Activated T-cell treated with anti-CD3 and anti-CD28 coated beads for 1 hour (primary cell): ENCODE measurements around the gene SCARF1.

Source experiments
- DNase-seq: peaks from one replicate; pipeline ENCODE4 v3.0.0-alpha.2; 2020; ENCODE audit warnings: low read depth

SCARF1 gene

GRCh38 chr17:1628856-1629503 lies 16.6 kb downstream of the SCARF1 start:
- peak; percentile 82 for DNase-seq

- DNase-seq, result peak; percentile 59
Observed at GRCh38 chr17:1627982-1628855, 17.3 kb downstream of the SCARF1 start, which contains the start of gene SLC43A2. Gene SLC43A2, minus strand, starts transcription at chr17:1628834. Its CDS starts 960 bp downstream, at chr17:1627874.

GRCh38 chr17:1627182-1627981 lies 18.1 kb downstream of the SCARF1 start:
- no peak for DNase-seq

GRCh38 chr17:1626333-1626732 lies 19.2 kb downstream of the SCARF1 start:
- DNase-seq, result no peak

- no peak for DNase-seq
Observed at GRCh38 chr17:1625581-1625980, 20.0 kb downstream of the SCARF1 start.

- DNase-seq, result no peak
Observed at GRCh38 chr17:1625053-1625452, 20.5 kb downstream of the SCARF1 start.

- no peak for DNase-seq
Observed at GRCh38 chr17:1624650-1625049, 20.9 kb downstream of the SCARF1 start.

- no peak for DNase-seq
Observed at GRCh38 chr17:1623057-1623630, 22.4 kb downstream of the SCARF1 start.

- no peak for DNase-seq
Observed at GRCh38 chr17:1621273-1621954, 24.1 kb downstream of the SCARF1 start.

- DNase-seq, result no peak
Observed at GRCh38 chr17:1620486-1620885, 25.0 kb downstream of the SCARF1 start.

GRCh38 chr17:1617620-1618174 lies 27.8 kb downstream of the SCARF1 start:
- no peak for DNase-seq

- DNase-seq, result no peak
Observed at GRCh38 chr17:1616101-1616500, 29.4 kb downstream of the SCARF1 start.

GRCh38 chr17:1612400-1612799 lies 33.1 kb downstream of the SCARF1 start:
- no peak for DNase-seq

- no peak for DNase-seq
Observed at GRCh38 chr17:1611715-1612114, 33.8 kb downstream of the SCARF1 start.

- no peak for DNase-seq
Observed at GRCh38 chr17:1608676-1609075, 36.9 kb downstream of the SCARF1 start.

GRCh38 chr17:1607971-1608320 lies 37.6 kb downstream of the SCARF1 start:
- no peak for DNase-seq

GRCh38 chr17:1606352-1606985 lies 39.1 kb downstream of the SCARF1 start:
- DNase-seq, result no peak

GRCh38 chr17:1605681-1606351 lies 39.7 kb downstream of the SCARF1 start:
- DNase-seq, result no peak

GRCh38 chr17:1604831-1605528 lies 40.6 kb downstream of the SCARF1 start:
- DNase-seq, result no peak

GRCh38 chr17:1601571-1601970 lies 44.0 kb downstream of the SCARF1 start:
- no peak for DNase-seq
